ENCODE results near the gene MPZL3.

Gene MPZL3

DNA sequence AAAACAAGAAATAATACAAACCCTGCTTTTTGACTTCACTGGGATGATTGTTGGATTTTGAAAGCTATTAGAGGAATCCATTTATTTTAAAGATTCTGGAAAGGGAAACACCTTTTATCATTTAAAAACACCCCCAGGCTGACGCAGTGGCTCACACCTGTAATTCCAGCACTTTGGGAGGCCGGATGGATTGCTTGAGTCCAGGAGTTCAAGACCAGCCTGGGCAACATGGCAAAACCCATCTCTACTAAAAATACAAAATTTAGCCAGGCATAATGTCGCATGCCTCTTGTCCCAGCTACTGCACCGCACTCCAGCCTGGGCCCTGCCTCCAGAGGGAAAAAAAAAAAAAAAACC, 75.4 kb downstream of the MPZL3 start:
- no peak for DNase-seq

Data from NCI-H146 (cell line).